ENCODE measurements around the gene KCTD2.

The KCTD2 gene

DNA sequence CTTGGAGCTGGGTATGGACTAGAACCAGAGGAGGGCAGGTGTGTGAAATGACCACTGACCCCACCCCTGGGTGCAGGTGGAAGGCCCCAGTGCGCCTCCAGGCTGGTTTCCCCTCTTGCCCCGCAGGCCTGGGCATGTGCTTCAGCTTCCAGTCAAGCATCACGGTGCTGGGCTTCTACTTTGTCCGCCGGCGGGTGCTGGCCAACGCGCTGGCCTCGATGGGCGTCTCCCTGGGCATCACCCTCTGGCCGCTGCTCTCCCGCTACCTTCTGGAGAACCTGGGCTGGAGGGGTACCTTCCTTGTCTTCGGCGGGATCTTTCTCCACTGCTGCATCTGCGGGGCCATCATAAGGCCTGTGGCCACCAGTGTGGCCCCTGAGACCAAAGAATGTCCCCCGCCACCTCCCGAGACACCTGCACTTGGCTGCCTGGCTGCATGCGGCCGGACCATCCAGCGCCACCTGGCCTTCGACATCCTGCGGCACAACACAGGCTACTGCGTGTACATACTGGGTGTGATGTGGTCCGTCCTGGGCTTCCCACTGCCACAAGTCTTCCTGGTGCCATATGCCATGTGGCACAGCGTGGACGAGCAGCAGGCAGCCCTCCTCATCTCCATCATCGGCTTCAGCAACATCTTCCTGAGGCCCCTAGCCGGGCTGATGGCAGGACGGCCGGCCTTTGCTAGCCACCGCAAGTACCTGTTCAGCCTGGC, 53.0 kb downstream of the KCTD2 start:
- TF ChIP-seq, protein P1, sequence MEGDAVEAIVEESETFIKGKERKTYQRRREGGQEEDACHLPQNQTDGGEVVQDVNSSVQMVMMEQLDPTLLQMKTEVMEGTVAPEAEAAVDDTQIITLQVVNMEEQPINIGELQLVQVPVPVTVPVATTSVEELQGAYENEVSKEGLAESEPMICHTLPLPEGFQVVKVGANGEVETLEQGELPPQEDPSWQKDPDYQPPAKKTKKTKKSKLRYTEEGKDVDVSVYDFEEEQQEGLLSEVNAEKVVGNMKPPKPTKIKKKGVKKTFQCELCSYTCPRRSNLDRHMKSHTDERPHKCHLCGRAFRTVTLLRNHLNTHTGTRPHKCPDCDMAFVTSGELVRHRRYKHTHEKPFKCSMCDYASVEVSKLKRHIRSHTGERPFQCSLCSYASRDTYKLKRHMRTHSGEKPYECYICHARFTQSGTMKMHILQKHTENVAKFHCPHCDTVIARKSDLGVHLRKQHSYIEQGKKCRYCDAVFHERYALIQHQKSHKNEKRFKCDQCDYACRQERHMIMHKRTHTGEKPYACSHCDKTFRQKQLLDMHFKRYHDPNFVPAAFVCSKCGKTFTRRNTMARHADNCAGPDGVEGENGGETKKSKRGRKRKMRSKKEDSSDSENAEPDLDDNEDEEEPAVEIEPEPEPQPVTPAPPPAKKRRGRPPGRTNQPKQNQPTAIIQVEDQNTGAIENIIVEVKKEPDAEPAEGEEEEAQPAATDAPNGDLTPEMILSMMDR (IDR thresholded peaks at IDR 0.05) = no peak

DNA sequence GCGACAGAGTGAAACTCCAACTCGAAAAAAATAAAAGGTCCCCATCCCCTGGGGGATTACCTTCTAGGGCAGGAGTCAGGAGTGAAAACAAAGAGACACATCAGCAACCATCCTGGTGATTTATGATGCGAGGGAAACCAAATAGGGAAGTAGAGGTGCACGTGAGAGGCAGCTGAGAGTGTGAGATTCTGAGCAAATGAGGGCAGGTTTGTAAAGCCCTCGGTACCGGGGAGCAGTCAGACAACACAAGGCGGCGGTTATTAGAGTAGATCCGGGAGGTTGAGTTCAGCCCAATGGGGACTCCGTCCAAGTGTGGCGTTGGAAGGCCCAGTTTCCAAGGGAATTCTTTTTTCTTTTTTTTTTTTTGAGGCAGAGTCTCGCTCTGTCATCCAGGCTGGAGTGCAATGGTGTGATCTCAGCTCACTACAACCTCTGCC, 55.4 kb downstream of the KCTD2 start:
- TF ChIP-seq, protein P1 (IDR thresholded peaks at IDR 0.05) = no peak

DNA sequence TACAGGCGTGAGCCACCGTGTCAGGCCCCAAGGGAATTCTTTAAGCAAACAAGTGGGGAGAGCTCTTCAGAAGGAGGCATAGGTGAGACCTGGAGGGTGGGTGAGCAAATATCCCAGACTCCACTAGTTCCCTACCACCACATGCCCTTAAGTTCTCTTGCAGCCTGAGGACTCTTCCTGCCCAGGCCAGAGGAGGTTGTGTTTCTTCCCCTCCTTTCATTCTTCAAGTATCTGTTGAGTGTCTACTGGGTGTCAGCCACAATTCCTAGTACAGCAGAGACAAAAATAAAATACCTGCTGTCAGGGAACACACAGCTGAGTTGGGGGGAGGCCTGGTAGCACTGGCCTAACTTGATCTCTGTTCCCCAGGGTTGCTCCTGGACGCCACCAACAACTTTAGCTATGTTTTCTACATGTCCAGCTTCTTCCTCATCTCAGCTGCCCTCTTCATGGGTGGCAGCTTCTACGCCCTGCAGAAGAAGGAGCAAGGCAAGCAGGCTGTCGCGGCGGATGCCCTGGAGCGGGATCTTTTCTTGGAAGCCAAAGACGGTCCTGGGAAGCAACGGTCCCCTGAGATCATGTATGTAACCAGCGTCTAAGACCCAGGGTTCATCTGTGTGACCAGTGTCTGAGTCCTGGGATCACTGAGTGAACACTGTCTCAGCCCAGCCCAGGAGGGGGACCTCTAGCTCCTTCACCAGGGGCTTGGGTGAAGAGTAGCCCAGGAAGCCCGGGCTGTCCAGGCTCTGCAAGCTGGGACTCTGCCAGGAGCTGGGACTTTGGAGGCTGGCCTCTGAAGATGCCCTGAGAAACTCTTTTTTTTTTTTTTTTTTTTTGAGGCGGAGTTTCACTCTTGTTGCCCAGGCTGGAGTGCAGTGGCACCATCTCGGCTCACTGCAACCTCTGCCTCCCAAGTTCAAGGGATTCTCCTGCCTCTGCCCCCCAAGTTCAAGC, 56.9 kb downstream of the KCTD2 start:
- TF ChIP-seq, protein P1 (IDR thresholded peaks at IDR 0.05) = no peak

DNA sequence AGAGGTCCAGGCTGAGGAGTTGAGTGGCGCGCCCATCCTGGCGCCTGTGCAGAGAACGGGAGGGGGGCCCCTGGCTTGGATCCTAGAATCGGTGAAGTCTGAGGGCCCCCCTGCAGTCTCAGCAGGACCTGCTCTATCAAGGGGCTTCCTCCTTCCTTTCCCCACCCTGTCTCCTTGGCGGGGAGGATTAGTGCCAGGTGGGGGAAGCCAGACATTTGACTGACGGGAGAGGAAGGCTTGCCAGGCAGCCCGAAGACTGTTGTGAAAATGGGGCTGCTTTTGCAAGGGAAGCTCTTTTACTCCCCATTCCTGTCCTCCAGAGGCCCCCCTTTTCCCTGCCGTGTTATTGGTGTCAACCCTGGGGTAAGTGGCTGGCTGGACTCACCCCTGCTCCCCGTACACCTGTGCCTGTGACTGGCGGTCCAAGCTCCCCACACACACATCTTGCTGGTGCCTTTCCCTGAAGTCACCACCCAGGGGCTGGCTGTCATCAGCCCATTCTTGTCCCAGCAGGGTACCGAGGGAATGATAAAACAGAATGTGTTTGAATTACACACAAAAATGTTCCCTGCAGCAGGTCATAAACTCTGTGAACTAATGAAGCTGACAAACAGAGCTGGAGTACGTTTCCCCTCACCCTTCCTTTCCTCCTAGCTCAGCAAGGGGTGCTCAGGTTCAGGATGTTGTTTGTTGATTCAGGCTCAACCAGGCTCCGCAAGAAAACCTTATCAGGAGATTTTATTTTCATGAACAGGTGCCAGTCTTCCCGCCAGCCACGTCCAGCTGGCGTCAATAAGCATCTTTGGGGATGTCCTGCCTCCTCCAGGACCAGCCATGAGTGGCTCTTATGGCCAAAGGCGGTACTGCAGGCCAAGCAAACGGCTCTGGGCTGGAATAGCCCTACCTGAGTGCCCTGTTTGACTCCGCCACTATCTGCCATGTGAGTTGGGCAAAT, 58.4 kb downstream of the KCTD2 start:
- TF ChIP-seq, protein P1 (IDR thresholded peaks at IDR 0.05) = peak; percentile 77

DNA sequence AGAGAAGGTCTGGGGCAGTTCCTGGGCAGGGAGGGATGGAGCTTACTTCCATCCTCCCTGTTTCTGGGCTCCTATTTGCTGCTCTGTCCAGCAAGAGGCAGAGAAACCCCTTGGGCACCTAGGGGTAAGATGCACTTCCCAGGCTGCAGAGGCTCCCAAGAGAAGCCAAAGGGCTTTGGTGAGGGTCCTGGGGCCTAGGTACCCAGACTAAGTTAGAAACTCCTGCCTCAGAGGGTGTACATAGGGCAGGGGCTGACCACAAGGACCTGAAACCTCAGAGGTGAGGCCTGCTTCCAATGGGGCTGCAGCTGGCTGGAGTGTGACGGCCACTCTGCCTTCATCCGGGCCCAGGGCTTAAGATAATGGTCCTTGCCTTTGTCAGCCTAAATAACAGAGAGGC, 61.2 kb downstream of the KCTD2 start:
- TF ChIP-seq, protein P1 (IDR thresholded peaks at IDR 0.05) = no peak

DNA sequence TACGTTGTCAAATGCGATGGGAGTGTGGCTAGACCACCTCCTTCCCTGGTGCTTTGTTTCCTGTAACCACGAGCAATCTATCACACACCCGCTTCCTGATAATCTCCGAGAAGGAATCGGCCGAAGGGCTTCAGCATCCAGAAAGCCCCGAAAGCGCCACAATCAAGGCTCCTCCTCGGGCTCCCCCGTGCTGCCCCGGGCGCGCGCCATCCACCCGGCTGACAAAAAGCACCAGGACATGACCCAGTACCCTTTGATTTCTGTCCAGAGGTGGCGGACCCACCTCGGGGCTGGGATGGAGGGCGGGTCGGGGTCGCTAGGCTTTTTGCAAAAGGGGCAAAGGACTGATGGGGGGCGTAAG, 62.0 kb downstream of the KCTD2 start:
- TF ChIP-seq, protein P1 (IDR thresholded peaks at IDR 0.05) = no peak
